ENCODE results near the gene GAS2L2. TPM values are rescaled to one million over a fixed set of nuclear protein-coding genes. Genes with fewer than 3 reads are reported as not detected.

Gene GAS2L2
- total RNA-seq, 4 donors from 2014 or later = 0.22 to 0.51 TPM; not detected in 2

DNA sequence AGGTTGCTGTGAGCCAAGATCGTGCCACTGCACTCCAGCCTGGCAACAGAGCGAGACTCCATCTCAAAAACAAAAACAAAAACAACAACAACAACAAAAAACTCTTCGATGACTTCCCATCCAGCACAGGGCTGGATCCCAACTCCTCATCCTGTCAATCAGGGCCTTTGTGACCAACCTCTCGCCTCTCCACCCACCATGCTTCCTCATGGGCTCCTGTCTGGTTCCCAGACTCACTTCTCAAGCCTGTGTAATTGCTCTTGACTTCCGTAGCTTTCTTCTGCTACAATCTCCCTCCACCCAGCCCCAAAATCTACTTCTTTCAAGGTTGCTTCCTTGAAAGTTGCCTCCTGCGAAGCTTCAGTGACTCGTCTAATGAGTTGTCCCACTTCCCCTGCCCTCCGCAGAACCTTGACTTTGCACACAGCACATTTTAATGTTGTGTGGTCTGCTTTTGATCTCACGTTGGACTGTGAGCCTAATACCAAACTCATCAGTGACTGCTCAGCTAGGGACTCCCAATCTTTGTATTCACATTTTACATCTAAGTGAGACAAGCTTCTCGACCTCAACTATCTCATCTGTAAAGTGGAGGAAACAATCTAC, 22.5 kb downstream of the GAS2L2 start:
- TF ChIP-seq, protein P1, sequence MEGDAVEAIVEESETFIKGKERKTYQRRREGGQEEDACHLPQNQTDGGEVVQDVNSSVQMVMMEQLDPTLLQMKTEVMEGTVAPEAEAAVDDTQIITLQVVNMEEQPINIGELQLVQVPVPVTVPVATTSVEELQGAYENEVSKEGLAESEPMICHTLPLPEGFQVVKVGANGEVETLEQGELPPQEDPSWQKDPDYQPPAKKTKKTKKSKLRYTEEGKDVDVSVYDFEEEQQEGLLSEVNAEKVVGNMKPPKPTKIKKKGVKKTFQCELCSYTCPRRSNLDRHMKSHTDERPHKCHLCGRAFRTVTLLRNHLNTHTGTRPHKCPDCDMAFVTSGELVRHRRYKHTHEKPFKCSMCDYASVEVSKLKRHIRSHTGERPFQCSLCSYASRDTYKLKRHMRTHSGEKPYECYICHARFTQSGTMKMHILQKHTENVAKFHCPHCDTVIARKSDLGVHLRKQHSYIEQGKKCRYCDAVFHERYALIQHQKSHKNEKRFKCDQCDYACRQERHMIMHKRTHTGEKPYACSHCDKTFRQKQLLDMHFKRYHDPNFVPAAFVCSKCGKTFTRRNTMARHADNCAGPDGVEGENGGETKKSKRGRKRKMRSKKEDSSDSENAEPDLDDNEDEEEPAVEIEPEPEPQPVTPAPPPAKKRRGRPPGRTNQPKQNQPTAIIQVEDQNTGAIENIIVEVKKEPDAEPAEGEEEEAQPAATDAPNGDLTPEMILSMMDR (IDR thresholded peaks at IDR 0.05; ENCODE audit: low read depth) = no peak

DNA sequence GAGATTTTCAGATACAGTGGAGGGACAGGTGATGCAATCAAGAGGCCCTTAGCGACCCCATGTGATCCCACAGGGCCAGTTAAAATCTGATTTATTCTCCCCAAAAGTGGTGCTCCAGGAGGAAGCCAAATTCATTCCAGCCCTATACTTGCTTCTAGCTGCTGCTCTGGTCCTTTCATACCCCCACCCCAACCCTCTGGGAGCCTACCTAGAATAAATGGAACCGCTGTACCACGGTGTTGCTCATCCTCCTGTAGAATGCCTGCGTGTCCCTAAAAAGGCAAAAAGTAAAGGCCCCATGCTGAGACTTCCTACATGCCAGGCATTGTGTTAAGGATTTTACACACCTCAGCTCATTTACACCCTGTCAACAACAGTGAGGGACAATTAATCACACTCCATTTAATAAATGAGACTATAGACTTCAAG, 23.6 kb downstream of the GAS2L2 start:
- TF ChIP-seq, protein P1 (IDR thresholded peaks at IDR 0.05; ENCODE audit: low read depth) = no peak

DNA sequence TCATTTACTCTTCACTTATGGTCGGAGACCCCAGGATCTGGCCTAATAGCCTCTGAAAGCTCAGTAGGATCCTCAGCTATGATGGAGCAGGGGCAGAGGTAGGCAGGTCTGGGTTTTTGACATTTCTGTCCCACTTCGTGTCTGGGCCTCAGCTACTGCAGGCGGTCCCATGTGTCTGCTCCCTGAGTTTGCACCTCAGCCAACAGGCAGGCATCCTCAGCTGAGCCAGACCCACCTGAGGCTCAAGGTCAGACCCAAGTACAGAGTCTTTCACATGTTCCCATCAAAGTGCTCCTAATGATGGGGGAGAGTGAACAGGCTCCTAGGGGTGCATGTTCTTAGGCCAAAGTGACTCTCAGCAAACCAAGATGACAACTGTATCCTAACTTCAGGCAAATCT, 24.5 kb downstream of the GAS2L2 start:
- TF ChIP-seq, protein P1 (IDR thresholded peaks at IDR 0.05; ENCODE audit: low read depth) = no peak

DNA sequence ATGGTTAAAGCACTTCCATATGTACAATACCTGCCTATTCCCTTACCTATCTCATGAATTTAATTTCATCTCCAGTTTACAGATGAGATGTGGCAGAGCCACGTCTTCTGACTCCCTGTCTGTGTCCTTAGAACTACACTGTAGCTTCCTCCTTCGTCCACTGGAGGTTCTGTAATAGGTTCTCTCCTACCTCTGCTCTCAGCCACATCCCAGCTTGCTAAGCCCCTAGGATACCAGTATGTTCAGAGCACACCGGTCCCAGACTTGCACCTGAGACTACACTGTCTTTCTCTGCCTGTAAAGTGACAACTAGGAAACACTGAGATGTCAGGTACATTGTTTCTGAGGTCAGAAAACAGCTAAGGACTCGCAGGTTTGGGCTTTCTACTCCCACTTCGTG, 25.4 kb downstream of the GAS2L2 start:
- TF ChIP-seq, protein P1 (IDR thresholded peaks at IDR 0.05; ENCODE audit: low read depth) = no peak

DNA sequence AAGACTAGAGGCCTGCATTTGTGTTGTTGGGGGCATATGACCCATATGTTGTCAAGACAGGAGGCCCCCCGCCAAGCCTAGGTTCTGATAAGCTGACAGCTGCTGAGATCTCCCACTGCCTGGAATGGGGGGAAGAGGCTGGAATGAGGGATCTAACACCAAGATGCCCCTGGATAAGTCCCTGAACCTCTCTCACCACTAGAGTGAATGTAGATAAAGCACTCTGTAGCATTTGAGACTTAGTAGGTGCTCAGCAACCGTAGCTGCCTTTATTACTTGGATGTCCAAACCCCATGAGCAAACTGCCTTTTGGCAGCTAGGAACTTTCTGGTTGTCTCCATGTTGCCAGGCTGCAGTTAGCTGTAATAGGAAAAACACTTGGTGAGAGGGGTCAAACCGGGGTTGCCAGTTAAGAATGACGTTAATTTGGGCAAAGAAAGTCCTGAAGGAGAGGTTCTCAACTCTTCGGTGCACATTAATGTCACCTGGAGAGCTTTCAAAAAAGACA, 26.0 kb downstream of the GAS2L2 start:
- TF ChIP-seq, protein P1 (IDR thresholded peaks at IDR 0.05; ENCODE audit: low read depth) = no peak

DNA sequence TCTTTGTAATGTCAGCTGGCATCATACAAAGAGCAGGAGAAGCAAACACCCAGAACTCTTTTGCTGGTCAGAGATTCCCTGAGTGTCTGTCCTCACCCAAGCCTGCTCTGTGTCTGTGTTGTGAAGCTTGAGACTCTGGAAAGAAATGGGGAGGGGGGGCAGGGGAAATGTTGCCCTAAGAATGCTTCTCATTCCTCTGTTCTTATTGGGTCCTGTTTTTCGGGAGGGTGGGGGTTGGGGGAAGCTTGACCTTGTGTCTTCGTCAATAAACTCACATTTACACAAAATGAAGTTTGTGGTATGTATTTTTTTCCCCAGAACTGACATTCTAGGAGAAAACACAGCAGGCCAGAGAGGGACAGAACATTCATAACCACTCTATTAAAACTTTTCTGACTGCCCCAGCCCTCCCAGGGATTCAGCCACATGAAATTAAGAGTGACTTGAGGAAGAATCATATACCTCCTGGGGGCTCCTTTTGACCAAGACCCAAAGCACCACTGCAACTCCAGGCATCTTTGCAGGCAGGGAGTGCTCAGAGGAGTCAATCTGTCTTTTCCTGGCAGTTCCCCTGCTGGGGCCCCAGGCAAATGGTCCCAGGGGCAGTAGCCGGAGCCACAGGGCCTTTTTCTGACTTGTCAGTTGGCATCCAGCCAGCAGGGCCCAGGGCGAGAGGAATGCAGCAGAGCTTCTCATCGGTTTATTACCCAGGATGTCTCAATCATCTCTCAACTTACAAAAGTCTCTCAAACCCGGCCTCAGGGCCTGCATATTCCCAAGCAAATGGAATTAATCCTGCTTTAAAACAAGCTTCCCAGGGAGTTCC, 26.7 kb downstream of the GAS2L2 start:
- TF ChIP-seq, protein P1 (IDR thresholded peaks at IDR 0.05; ENCODE audit: low read depth) = no peak

DNA sequence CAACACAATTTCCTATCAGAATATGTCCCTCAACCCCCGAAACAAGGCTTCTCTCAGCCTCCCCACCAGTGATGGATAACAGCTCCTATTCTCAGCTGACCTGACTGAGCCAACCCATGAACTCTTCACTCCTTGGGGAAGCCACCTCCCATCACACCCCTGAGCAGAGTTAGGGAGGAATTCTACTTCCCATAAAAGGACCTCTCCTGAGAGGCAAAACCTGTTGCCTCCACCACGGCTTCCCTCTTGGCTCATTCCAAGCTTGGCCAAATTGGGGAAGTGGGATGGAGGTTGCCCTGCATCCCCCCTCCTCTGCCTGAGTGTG, 27.3 kb downstream of the GAS2L2 start:
- TF ChIP-seq, protein P1 (IDR thresholded peaks at IDR 0.05; ENCODE audit: low read depth) = no peak

Measured in subcutaneous adipose tissue (tissue), 4 donors.